ENCODE measurements around the gene ESRRG. TPM values are rescaled to one million over a fixed set of nuclear protein-coding genes. Genes with fewer than 3 reads are reported as not detected.

Gene ESRRG
- total RNA-seq, 6 experiments from 2014 or later = 0.11 to 1.9 (median 0.18) TPM

DNA sequence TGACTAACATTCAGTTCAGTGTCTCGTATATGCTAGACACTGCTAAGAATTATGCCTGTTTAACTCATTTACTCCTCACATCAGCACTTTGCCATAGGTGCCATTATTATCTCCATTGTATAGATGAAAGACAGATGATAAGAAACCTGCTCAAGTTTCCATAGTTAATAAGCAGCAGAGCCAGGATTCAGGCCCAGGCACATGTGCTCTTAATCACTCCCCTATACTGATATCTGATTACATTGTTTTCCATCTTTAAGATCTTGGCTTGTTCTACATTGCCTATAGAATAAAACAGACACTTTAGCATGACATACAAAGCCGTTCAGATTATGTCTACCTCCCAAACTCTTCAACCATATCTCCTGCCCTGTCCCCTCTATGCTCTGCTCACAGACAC, 269.5 kb downstream of the ESRRG start:
- H3K27me3 ChIP-seq = no peaks in the 10 kb centered on the region
- no peak for DNase-seq
- H3K4me1 ChIP-seq = no peaks in the 10 kb centered on the region
- no peak for TF ChIP-seq POLR2A (IDR thresholded peaks at IDR 0.05)
- TF ChIP-seq, protein P1, sequence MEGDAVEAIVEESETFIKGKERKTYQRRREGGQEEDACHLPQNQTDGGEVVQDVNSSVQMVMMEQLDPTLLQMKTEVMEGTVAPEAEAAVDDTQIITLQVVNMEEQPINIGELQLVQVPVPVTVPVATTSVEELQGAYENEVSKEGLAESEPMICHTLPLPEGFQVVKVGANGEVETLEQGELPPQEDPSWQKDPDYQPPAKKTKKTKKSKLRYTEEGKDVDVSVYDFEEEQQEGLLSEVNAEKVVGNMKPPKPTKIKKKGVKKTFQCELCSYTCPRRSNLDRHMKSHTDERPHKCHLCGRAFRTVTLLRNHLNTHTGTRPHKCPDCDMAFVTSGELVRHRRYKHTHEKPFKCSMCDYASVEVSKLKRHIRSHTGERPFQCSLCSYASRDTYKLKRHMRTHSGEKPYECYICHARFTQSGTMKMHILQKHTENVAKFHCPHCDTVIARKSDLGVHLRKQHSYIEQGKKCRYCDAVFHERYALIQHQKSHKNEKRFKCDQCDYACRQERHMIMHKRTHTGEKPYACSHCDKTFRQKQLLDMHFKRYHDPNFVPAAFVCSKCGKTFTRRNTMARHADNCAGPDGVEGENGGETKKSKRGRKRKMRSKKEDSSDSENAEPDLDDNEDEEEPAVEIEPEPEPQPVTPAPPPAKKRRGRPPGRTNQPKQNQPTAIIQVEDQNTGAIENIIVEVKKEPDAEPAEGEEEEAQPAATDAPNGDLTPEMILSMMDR (IDR thresholded peaks at IDR 0.05) = no peak
- no peak for ATAC-seq
- 77% methylated on average over 2 of the region's 2 CpGs for WGBS (ENCODE audit: insufficient coverage, low coverage, low lambda C conversion rate, missing lambda C conversion rate)
- intact Hi-C loops (cut with DNase I) = no loop called here
- H3K27ac ChIP-seq = no peak overlapping the region
- no peaks in the 10 kb centered on the region for H3K9me3 ChIP-seq
- no peaks in the 10 kb centered on the region for H3K36me3 ChIP-seq
- H3K4me3 ChIP-seq = no peak overlapping the region
